Psoas muscle (tissue), 8 donors: Measurements from ENCODE around the gene KDR. TPM values are rescaled to one million over a fixed set of nuclear protein-coding genes. Genes with fewer than 3 reads are reported as not detected.

ENCODE experiments used
- ATAC-seq, 4 donors: fragments of 200-7000 bp; cut with Tn5 transposase; one replicate each; pipeline ENCODE4 v1.9.1; 2020; ENCODE audit warnings: moderate library complexity in 3 of 4, mild to moderate bottlenecking in 2 of 4
- DNase-seq, 2 donors: peaks; one replicate each; pipeline ENCODE4 v3.0.0-alpha.2; 2020
- H3K27ac ChIP-seq: fragments of 200-600 bp; one replicate; pipeline ENCODE4 v1.8.0; 2022
- H3K27me3 ChIP-seq, 3 donors: fragments of 200-600 bp in 1 of 3; one replicate each; pipeline versions ENCODE4 v1.6.1 to v1.8.0; 2013 to 2022; ENCODE audit warnings: low read length in 2 of 3, mild to moderate bottlenecking in 2 of 3, moderate library complexity in 1 of 3; ENCODE audit not compliant: insufficient read depth in 3 of 3
- H3K36me3 ChIP-seq, 2 donors: fragments of 200-600 bp in 1 of 2; one replicate each; pipeline versions ENCODE4 v1.6.1 to v1.8.0; 2013 to 2022; ENCODE audit warnings: low read depth in 1 of 2, mild to moderate bottlenecking in 1 of 2, moderate library complexity in 1 of 2; ENCODE audit not compliant: insufficient read depth in 1 of 2
- H3K4me1 ChIP-seq: fragments of 200-600 bp; one replicate; pipeline ENCODE4 v1.8.0; 2022
- H3K4me3 ChIP-seq: fragments of 200-600 bp; one replicate; pipeline ENCODE4 v1.8.0; 2022; ENCODE audit warnings: mild to moderate bottlenecking
- H3K9me3 ChIP-seq: fragments of 200-600 bp; one replicate; pipeline ENCODE4 v1.8.0; 2022
- whole genome bisulfite sequencing, 3 donors: extraction: QIAGEN DNeasy Blood & Tissue Kit; methylation state at CpG; one replicate each; pipeline versions ENCODE4 v1.1.6 to v1.1.7; 2013; 5-methylcytosine and 5-hydroxymethylcytosine counted together
- intact Hi-C, 2 donors: fragments of 100-400 bp; cut with DNase I; formaldehyde crosslinking; loops; one replicate each; pipeline versions ENCODE4 v1.11.0 to v1.14.2; 2022
- polyA plus RNA-seq, 3 donors: library from polyadenylated mRNA; stranded (reverse); fragments of 200-250 nt; gene quantifications; one replicate each; pipeline ENCODE4 v1.2.3, GENCODE V29; 2013
- total RNA-seq, 4 donors: library from RNA; stranded (reverse); fragmentation: NEBNext Ultra II Directional in 2 of 4; extraction: Animal tissue kit (Norgen Biotek cat#: 25700) in 2 of 4; gene quantifications; one replicate each; pipeline versions ENCODE4 v1.2.1 to v1.2.4, GENCODE V29; 2021 to 2023
- TF ChIP-seq, protein P1 (sequence below): fragments of 200-600 bp; IDR thresholded peaks from one replicate; pipeline ENCODE4 v1.8.0; 2022; ENCODE audit warnings: antibody characterized with exemption
- donor health status: healthy with polysubstance abuse.
- donor health status: DM: no; HTN: no; CAD: no; lungs with moderate emphysema.
- donor health status: Bipolar disorder and iron deficiency.
- donor health status: healthy.
- donor health status: DM: yes; HTN: yes; CAD: no.
- donor health status: DM: no; HTN: no; CAD: no.
- donor health status: DM: no; HTN: no; CAD: no.
- donor health status: DM: yes; HTN: yes; CAD: no.

KDR gene
- total and polyA plus RNA-seq, 7 donors, result 3.6 to 19.4 (median 6.1) TPM

GRCh38 chr4:55050418-55050950 lies 74.9 kb downstream of the KDR start:
- ATAC-seq, result no peak
- Histone ChIP-seq H3K27me3 (no peaks in the 10 kb centered on the region), H3K36me3 (no peaks in the 10 kb centered on the region), H3K9me3 (peaks cover 7% of the 10 kb centered on the region), H3K27ac (no peak overlapping the region), H3K4me1 (peaks cover 5% of the 10 kb centered on the region), H3K4me3 (no peak overlapping the region)
- intact Hi-C loops, result no loop called here
- TF ChIP-seq, protein P1, sequence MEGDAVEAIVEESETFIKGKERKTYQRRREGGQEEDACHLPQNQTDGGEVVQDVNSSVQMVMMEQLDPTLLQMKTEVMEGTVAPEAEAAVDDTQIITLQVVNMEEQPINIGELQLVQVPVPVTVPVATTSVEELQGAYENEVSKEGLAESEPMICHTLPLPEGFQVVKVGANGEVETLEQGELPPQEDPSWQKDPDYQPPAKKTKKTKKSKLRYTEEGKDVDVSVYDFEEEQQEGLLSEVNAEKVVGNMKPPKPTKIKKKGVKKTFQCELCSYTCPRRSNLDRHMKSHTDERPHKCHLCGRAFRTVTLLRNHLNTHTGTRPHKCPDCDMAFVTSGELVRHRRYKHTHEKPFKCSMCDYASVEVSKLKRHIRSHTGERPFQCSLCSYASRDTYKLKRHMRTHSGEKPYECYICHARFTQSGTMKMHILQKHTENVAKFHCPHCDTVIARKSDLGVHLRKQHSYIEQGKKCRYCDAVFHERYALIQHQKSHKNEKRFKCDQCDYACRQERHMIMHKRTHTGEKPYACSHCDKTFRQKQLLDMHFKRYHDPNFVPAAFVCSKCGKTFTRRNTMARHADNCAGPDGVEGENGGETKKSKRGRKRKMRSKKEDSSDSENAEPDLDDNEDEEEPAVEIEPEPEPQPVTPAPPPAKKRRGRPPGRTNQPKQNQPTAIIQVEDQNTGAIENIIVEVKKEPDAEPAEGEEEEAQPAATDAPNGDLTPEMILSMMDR, result no peak
- no peak for DNase-seq
- 61 to 68% (median 65%) methylated on average over 1 of the region's 1 CpG for WGBS, 3 donors

DNA sequence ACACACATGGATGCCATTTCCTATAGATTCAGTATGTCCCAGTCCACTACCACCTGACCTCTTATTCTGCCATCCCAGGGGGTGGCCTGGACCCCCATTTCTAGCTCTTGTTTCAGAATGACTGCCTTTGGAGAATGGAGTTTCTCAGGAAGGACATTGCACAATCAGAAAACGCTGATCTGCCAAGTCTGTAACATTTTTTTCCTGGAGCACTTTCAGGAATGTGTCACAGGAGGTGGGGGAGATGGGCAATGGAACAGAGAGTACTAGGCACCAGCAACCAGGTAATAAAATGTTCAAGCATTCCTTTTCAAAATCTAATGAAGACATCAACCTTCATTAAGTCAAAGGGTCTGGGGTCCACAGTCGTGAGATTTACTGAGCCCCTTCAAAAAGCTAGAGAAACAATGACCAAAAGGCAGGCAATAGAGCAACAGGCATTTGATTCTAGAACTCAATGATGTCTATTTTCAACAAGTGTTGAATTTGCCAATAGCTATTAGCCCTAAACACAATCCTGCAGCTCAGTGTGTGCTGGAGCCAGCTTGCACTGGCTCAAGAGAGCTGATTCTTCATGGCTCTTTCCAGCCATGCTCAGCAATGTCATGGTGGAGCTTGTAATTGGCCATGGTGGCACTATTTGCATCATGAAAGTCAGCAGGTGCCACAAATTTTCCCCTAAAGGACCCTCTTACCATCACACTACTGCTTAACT lies 87.1 kb downstream of the KDR start:
- TF ChIP-seq, protein P1, result no peak
- ATAC-seq, result peak in 1 of 4 donors; percentile 48
- no peak for DNase-seq
- Histone ChIP-seq H3K27ac (no peak overlapping the region), H3K4me3 (no peak overlapping the region), H3K27me3 (no peaks in the 10 kb centered on the region), H3K9me3 (no peaks in the 10 kb centered on the region), H3K36me3 (no peaks in the 10 kb centered on the region), H3K4me1 (no peaks in the 10 kb centered on the region)
- whole genome bisulfite sequencing, 3 donors, result 13 to 38% (median 14%) methylated on average over 2 of the region's 2 CpGs
- intact Hi-C loops, result no loop called here

- no peaks in the 10 kb centered on the region for H3K4me1 ChIP-seq
Measured at GRCh38 chr4:55037728-55038127, 87.7 kb downstream of the KDR start.

GRCh38 chr4:55036405-55036804 lies 89.0 kb downstream of the KDR start:
- H3K4me1 ChIP-seq, result no peaks in the 10 kb centered on the region

More at GRCh38 chr4:55037728-55038127, 87.7 kb downstream of the KDR start:
- no peak overlapping the region for H3K4me3 ChIP-seq
- intact Hi-C loops, result no loop called here
- ATAC-seq, result no peak
- H3K27me3 ChIP-seq, result no peaks in the 10 kb centered on the region
- H3K36me3 ChIP-seq, result no peaks in the 10 kb centered on the region
- 44 to 67% (median 60%) methylated on average over 1 of the region's 1 CpG for WGBS, 3 donors
- H3K27ac ChIP-seq, result no peak overlapping the region
- no peaks in the 10 kb centered on the region for H3K9me3 ChIP-seq
- DNase-seq, result no peak
- TF ChIP-seq, protein P1, result no peak

More at GRCh38 chr4:55036405-55036804, 89.0 kb downstream of the KDR start:
- no peaks in the 10 kb centered on the region for H3K36me3 ChIP-seq
- TF ChIP-seq, protein P1, result no peak
- no peak overlapping the region for H3K27ac ChIP-seq
- DNase-seq (no peak), ATAC-seq (no peak)
- intact Hi-C loops, result no loop called here
- no peak overlapping the region for H3K4me3 ChIP-seq
- 80 to 96% (median 94%) methylated on average over 3 of the region's 3 CpGs for WGBS, 3 donors
- no peaks in the 10 kb centered on the region for H3K27me3 ChIP-seq
- no peaks in the 10 kb centered on the region for H3K9me3 ChIP-seq
